ENCODE data around the gene TTC39C. TPM values are rescaled to one million over a fixed set of nuclear protein-coding genes. Genes with fewer than 3 reads are reported as not detected.
A peak's percentile ranks its signal among the peaks of the same experiment; 100 is the strongest.

Gene TTC39C
- total RNA-seq, 1 donor, result 54.4 TPM

DNA sequence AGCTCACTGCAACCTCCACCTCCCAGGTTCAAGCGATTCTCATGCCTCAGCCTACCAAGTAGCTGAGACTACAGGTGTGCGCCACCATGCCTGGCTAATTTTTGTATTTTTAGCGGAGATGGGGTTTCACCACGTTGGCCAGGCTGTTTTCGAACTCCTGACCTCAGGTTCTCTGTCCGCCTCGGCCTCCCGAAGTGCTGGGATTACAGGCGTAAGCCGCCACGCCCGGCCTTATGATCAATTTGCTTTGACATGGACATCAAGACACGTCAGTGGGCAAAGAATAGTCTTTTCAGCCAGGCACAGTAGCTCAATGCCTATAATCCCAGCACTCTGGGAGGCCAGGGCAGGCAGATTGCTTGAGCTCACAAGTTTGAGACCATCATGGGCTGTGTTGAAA, 76.3 kb downstream of the TTC39C start:
- TF ChIP-seq, protein P1, sequence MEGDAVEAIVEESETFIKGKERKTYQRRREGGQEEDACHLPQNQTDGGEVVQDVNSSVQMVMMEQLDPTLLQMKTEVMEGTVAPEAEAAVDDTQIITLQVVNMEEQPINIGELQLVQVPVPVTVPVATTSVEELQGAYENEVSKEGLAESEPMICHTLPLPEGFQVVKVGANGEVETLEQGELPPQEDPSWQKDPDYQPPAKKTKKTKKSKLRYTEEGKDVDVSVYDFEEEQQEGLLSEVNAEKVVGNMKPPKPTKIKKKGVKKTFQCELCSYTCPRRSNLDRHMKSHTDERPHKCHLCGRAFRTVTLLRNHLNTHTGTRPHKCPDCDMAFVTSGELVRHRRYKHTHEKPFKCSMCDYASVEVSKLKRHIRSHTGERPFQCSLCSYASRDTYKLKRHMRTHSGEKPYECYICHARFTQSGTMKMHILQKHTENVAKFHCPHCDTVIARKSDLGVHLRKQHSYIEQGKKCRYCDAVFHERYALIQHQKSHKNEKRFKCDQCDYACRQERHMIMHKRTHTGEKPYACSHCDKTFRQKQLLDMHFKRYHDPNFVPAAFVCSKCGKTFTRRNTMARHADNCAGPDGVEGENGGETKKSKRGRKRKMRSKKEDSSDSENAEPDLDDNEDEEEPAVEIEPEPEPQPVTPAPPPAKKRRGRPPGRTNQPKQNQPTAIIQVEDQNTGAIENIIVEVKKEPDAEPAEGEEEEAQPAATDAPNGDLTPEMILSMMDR (IDR thresholded peaks at IDR 0.05; ENCODE audit: insufficient read depth, low read depth, low read length), result no peak
- no peak overlapping the region for H3K4me3 ChIP-seq (ENCODE audit: low read depth, low read length)
- no peak for DNase-seq (ENCODE audit: low read depth)

DNA sequence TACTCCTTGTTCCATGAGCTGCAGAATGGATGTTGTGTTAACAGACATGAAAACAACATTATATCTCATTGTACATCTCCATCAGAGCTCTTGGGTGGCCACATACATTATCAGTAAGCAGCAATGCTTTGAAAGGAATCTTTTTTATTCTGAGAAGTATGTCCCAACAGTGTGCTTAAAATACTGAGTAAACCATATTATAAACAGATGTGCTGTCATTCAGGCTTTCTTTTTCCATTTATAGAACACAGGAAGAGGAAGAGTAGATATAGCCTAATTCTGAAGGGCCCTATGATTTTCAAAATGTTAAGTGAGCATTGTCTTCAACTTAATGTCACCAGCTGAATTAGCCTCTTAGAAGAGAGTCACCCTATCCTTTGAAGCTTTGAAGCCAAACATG, 80.0 kb downstream of the TTC39C start:
- peak; percentile 3 for DNase-seq (ENCODE audit: low read depth)
- no peak overlapping the region for H3K4me3 ChIP-seq (ENCODE audit: low read depth, low read length)
- TF ChIP-seq, protein P1 (IDR thresholded peaks at IDR 0.05; ENCODE audit: insufficient read depth, low read depth, low read length), result no peak

DNA sequence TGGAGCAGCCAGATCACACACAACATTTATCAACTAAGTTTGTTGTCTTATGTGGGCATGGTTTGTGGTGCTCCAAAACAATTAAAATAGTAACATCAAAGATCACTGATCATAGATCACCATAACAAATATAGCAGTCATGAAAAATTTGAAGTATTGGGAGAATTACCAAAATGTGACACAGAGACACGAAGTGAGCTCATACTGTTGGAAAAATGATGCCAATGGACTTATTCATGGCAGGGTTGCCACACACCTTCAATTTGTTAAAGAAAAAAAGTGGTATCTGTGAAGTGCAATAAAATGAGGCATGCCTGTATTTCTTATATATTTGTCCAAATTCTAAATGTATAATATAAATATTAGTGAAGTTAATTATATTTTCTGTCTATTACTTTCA, 81.4 kb downstream of the TTC39C start:
- TF ChIP-seq, protein P1 (IDR thresholded peaks at IDR 0.05; ENCODE audit: insufficient read depth, low read depth, low read length), result no peak
- no peak for DNase-seq (ENCODE audit: low read depth)
- H3K4me3 ChIP-seq (ENCODE audit: low read depth, low read length), result no peak overlapping the region

DNA sequence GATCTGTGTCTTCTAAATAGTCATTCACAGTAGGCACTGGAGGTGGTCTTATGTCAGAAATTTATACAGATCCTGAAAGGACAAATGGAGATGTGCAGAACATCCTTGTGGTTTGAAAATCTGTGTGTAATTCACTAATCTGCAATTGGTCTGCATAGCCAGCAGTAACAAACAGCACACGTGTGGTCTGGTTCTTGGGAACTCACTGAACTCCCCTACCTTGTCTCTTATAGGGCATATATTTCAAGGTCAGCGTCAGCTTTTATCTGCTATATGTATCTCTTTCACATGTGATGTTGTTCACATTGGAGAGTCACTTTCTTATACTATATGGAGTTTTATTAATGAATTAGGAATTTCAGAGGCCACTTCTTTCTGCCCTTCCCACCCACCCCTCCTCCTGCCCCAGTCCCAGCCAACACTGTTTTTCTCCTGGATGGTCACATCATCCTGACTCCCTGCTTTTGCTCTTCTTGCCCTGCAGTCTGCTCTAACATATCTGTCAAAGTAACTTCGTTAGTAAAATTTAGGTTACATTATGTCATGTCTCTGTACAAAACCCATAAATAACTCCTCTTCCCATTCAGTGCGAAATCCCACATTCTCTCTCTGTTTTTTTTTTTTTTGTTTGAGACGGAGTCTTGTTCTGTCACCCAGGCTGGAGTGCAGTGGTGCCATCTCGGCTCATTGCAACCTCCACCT, 88.9 kb downstream of the TTC39C start:
- H3K4me3 ChIP-seq (ENCODE audit: low read depth, low read length), result no peak overlapping the region
- no peak for DNase-seq (ENCODE audit: low read depth)
- TF ChIP-seq, protein P1 (IDR thresholded peaks at IDR 0.05; ENCODE audit: insufficient read depth, low read depth, low read length), result no peak

DNA sequence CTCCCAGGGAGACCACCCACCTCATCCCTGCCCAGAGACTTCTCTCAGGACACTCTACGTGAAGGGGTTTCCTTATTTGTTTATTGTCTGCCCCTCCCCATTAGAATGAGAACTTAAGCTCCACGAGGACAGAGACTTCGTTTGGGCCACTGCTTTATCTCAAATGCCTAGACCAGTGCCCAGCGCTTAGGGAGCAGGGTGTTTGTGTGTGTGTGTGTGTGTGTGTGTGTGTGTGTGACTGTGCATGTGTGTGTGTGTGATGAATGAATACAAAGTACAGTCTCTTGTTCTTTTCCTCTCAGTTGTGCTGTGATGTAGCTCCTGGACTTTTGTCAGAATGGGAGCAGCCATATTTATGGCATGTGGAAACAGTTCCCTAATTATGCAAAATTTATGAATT, 89.9 kb downstream of the TTC39C start:
- H3K4me3 ChIP-seq (ENCODE audit: low read depth, low read length), result no peak overlapping the region
- TF ChIP-seq, protein P1 (IDR thresholded peaks at IDR 0.05; ENCODE audit: insufficient read depth, low read depth, low read length), result no peak
- no peak for DNase-seq (ENCODE audit: low read depth)

DNA sequence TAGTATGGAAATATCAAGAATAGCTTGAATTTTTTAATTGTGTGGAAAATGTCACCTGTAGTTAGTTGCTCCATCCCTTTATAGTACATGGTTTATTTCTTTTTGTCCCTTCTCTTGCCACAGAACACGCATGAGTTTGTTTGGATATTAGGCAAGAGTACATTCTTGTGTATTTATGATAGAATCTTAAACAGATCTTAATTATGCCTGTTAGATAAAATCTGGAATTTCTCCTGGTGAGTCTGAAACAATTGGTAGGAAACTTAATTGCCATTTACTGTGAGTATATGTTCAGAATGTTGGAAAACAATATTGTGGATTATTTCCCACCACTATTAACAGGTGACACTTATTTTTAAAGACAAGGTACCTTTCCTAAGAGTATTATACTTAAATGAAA, 94.1 kb downstream of the TTC39C start:
- H3K4me3 ChIP-seq (ENCODE audit: low read depth, low read length), result no peak overlapping the region
- TF ChIP-seq, protein P1 (IDR thresholded peaks at IDR 0.05; ENCODE audit: insufficient read depth, low read depth, low read length), result no peak
- DNase-seq (ENCODE audit: low read depth), result peak; percentile 39

DNA sequence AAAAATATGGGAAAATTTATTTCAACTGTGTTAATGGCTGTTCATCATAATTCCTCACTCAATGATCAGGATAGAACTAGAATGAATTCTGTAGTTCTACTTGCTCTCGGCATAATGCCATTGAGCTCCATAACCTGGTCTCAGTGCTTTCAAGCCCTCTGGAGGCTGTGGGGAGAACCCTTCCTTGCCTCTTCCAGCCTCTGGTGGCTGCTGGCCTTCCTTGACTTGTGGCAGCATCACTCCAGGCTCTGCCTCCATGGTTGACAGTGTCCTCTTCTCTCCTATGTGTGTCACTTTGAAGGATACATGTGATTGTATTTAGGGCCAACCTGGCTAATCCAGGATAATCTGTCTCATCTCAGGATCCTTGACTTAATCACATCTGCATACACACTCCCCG, 97.4 kb downstream of the TTC39C start:
- no peak overlapping the region for H3K4me3 ChIP-seq (ENCODE audit: low read depth, low read length)
- TF ChIP-seq, protein P1 (IDR thresholded peaks at IDR 0.05; ENCODE audit: insufficient read depth, low read depth, low read length), result no peak
- no peak for DNase-seq (ENCODE audit: low read depth)
